MM.1S (cell line): Measurements from ENCODE around the gene RPL34.

Experiments
- EZH2phosphoT487 ChIP-seq: fragments of 300-600 bp; sonication (generic); IDR thresholded peaks from 2 replicates; pipeline ENCODE4 v1.6.1; 2018; ENCODE audit warnings: antibody characterized with exemption, low read length
- TF ChIP-seq, protein P1 (sequence below): fragments of 300-600 bp; sonication (generic); IDR thresholded peaks from 2 replicates; pipeline ENCODE4 v1.5.1; 2016; ENCODE audit warnings: antibody characterized with exemption, low read length, mixed read lengths

GRCh38 chr4:108581083-108581482, 39.3 kb upstream of the RPL34 start:
- TF ChIP-seq, protein P1, sequence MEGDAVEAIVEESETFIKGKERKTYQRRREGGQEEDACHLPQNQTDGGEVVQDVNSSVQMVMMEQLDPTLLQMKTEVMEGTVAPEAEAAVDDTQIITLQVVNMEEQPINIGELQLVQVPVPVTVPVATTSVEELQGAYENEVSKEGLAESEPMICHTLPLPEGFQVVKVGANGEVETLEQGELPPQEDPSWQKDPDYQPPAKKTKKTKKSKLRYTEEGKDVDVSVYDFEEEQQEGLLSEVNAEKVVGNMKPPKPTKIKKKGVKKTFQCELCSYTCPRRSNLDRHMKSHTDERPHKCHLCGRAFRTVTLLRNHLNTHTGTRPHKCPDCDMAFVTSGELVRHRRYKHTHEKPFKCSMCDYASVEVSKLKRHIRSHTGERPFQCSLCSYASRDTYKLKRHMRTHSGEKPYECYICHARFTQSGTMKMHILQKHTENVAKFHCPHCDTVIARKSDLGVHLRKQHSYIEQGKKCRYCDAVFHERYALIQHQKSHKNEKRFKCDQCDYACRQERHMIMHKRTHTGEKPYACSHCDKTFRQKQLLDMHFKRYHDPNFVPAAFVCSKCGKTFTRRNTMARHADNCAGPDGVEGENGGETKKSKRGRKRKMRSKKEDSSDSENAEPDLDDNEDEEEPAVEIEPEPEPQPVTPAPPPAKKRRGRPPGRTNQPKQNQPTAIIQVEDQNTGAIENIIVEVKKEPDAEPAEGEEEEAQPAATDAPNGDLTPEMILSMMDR, result no peak
- TF ChIP-seq EZH2phosphoT487, result no peak
